Mucosa of gallbladder (tissue), 1 donor: Measurements from ENCODE around the gene C11orf24. TPM values are rescaled to one million over a fixed set of nuclear protein-coding genes. Genes with fewer than 3 reads are reported as not detected.

Source experiments
- total RNA-seq: library from RNA; stranded (reverse); gene quantifications from one replicate; pipeline ENCODE4 v1.2.1, GENCODE V29; 2021
- donor health status: DM: no; HTN: no; CAD: no.

Gene C11orf24
- total RNA-seq, 1 donor from 2014 or later: 38.8 TPM

Other genes with a start within 250 kb of the C11orf24 start
- gene NDUFS8, start 241.3 kb downstream of the C11orf24 start, total RNA-seq: 168 TPM
- 151 TPM for gene TCIRG1, start 232.9 kb downstream of the C11orf24 start, total RNA-seq
- 61.4 TPM for gene CHKA, start 150.6 kb downstream of the C11orf24 start, total RNA-seq
- gene KMT5B, start 58.7 kb downstream of the C11orf24 start, total RNA-seq: 52.2 TPM
- gene LRP5, start 40.6 kb upstream of the C11orf24 start, total RNA-seq: 154 TPM
- gene PPP6R3, start 188.8 kb upstream of the C11orf24 start, total RNA-seq: 114 TPM